ENCODE data around the gene ATP1A4.

DNA sequence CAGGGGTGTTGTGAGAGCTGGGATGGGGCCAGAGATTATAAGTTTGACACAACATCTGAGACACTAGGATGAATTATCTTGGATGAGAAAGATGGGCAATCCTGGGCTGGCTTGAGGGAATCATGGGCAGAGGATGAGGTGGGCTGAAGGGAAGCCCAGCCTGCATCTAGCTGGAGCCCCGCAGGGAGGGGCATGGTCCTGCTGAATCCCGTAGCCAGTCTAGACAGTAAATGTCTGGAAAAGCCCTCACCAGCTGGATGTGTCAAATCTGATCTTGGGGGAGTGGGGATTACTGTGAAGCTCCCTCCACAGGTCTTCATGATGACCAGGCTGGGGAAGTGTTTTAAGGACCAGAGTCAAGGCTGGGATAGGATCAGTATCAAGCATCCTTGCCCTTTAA lies 35.3 kb downstream of the ATP1A4 start:
- TF ChIP-seq CTCF (conservative IDR thresholded peaks at IDR 0.05 in 1 of 2, IDR thresholded peaks at IDR 0.05 in 1 of 2; ENCODE audit: low read depth in 1 of 2, low read length in 2 of 2) (no peak), EZH2 (IDR thresholded peaks at IDR 0.05; ENCODE audit: low read length, missing control alignments) (no peak)

All from fibroblast of lung (primary cell).